ENCODE data around the gene PRKAR2A. TPM values are rescaled to one million over a fixed set of nuclear protein-coding genes. Genes with fewer than 3 reads are reported as not detected.
"Not testable (repeated sequence)": the region's sequence is repeated elsewhere in the genome, so short reads cannot be mapped to it uniquely, and the experiment has no call there.

PRKAR2A gene
- total RNA-seq, 1 donor: 47.4 TPM

DNA sequence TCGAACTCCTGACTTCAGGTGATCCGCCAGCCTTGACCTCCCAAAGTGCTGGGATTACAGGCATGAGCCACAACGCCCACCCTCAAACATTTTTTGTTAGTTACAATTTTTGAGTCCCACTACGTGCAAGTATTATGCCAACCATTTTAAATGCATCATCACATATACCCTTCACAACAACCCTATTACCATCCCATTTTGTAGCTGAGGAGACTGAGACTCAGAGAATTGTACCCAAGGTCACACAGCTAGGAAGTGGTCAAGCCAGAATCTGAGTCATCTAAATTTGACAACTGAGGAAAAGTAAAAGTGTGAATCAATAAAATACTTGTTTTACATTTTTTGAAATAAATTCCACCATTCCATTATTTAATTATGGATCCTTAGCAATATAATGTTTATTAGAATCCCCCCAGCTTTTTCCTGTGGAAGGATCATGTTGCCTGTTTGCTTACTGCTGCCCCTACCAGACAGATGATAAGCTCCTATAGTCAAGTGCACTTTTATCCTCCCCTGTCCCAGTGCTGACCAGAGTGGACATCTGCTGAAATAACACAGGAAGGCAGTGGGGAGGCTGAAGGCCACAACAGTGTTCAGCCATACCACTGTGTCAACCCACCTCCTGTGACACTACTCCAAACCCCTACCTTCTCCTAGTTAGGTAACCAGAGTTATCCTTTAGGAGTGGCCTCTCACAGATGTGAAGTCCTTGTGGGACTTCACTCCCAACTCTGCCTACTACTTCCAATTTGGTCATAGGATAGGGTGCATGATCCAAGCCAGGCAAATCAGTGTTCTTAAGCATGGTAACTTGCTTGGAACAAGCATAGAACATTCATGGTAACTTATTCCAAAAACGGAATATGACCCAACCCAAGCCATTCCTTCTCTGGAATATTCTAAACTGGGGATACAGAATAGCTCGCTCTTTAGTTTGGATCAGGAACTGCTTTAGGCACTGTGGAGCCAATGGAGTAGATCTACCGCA, 28.1 kb downstream of the PRKAR2A start:
- no peaks in the 10 kb centered on the region for H3K36me3 ChIP-seq (ENCODE audit: insufficient read depth, low read length)
- H3K9me3 ChIP-seq (ENCODE audit: low read depth, low read length): no peaks in the 10 kb centered on the region
- no peak overlapping the region for H2AFZ ChIP-seq (ENCODE audit: low read length)
- H3K27ac ChIP-seq (ENCODE audit: low read depth, low read length): no peak overlapping the region
- peaks cover 81% of the 10 kb centered on the region for H3K79me2 ChIP-seq (ENCODE audit: insufficient read depth, low read length)
- peaks cover 13% of the 10 kb centered on the region for H3K4me1 ChIP-seq (ENCODE audit: insufficient read depth, low read length)
- H3K27me3 ChIP-seq (ENCODE audit: insufficient read depth, low read length): no peaks in the 10 kb centered on the region
- no peak overlapping the region for H3K4me3 ChIP-seq (ENCODE audit: insufficient read depth, low read length)
- no peak for DNase-seq (ENCODE audit: insufficient read length, low spot score, missing footprints)
- H4K20me1 ChIP-seq (ENCODE audit: insufficient read depth, low read length): peaks cover 18% of the 10 kb centered on the region
- no peak overlapping the region for H3K4me2 ChIP-seq (ENCODE audit: insufficient read depth, low read length)
- TF ChIP-seq, protein P1, sequence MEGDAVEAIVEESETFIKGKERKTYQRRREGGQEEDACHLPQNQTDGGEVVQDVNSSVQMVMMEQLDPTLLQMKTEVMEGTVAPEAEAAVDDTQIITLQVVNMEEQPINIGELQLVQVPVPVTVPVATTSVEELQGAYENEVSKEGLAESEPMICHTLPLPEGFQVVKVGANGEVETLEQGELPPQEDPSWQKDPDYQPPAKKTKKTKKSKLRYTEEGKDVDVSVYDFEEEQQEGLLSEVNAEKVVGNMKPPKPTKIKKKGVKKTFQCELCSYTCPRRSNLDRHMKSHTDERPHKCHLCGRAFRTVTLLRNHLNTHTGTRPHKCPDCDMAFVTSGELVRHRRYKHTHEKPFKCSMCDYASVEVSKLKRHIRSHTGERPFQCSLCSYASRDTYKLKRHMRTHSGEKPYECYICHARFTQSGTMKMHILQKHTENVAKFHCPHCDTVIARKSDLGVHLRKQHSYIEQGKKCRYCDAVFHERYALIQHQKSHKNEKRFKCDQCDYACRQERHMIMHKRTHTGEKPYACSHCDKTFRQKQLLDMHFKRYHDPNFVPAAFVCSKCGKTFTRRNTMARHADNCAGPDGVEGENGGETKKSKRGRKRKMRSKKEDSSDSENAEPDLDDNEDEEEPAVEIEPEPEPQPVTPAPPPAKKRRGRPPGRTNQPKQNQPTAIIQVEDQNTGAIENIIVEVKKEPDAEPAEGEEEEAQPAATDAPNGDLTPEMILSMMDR (IDR thresholded peaks at IDR 0.05; ENCODE audit: extremely low read depth, low read depth, low read length): no peak

DNA sequence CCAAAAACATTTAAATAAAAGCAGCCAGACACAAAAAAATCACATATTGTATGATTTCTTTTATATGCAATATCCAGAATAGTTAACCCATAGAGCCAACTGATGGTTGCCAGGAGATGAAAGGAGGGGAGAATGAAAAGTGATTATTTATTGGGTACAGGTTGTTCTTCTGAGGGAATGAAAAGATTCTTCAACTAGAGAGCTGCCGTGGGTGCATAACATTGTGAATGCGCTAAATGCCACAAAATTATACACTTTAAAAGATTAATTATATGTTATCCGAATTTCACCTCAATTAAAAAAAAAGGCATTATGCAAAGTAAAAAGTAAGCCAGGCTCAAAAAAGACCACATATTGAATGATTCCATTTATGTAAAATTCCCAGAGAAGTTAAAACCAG, 36.1 kb downstream of the PRKAR2A start:
- H3K4me1 ChIP-seq (ENCODE audit: insufficient read depth, low read length): no peaks in the 10 kb centered on the region
- TF ChIP-seq, protein P1 (IDR thresholded peaks at IDR 0.05; ENCODE audit: extremely low read depth, low read depth, low read length): no peak
- no peak for DNase-seq (ENCODE audit: insufficient read length, low spot score, missing footprints)
- no peak overlapping the region for H2AFZ ChIP-seq (ENCODE audit: low read length)
- peaks cover 6% of the 10 kb centered on the region for H4K20me1 ChIP-seq (ENCODE audit: insufficient read depth, low read length)
- no peak overlapping the region for H3K27ac ChIP-seq (ENCODE audit: low read depth, low read length)
- H3K4me2 ChIP-seq (ENCODE audit: insufficient read depth, low read length): no peak overlapping the region
- H3K36me3 ChIP-seq (ENCODE audit: insufficient read depth, low read length): no peaks in the 10 kb centered on the region
- peaks cover 57% of the 10 kb centered on the region for H3K79me2 ChIP-seq (ENCODE audit: insufficient read depth, low read length)
- no peaks in the 10 kb centered on the region for H3K9me3 ChIP-seq (ENCODE audit: low read depth, low read length)
- H3K4me3 ChIP-seq (ENCODE audit: insufficient read depth, low read length): no peak overlapping the region
- H3K27me3 ChIP-seq (ENCODE audit: insufficient read depth, low read length): no peaks in the 10 kb centered on the region

DNA sequence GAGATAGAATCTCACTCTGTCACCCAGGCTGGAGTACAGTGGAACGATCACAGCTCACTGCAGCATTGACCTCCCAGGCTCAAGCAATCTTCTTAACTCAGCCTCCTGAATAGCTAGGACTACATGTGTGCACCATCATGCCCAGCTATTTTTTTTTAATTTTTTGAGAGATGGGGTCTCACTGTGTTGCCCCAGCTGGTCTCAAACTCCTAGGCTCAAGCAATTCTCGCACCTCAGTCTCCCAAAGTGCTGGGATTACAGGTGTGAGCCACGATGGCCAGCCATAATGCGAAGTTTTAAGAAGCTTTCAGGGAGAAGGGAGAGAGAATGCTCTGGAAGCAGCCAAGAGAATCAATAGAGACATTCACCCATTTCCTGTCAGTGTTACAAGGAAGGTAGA, 42.7 kb downstream of the PRKAR2A start:
- H3K4me3 ChIP-seq (ENCODE audit: insufficient read depth, low read length): no peak overlapping the region
- no peak overlapping the region for H2AFZ ChIP-seq (ENCODE audit: low read length)
- no peak overlapping the region for H3K4me2 ChIP-seq (ENCODE audit: insufficient read depth, low read length)
- H3K4me1 ChIP-seq (ENCODE audit: insufficient read depth, low read length): no peaks in the 10 kb centered on the region
- no peaks in the 10 kb centered on the region for H3K9me3 ChIP-seq (ENCODE audit: low read depth, low read length)
- no peak for DNase-seq (ENCODE audit: insufficient read length, low spot score, missing footprints)
- H3K27ac ChIP-seq (ENCODE audit: low read depth, low read length): no peak overlapping the region
- peaks cover 16% of the 10 kb centered on the region for H3K79me2 ChIP-seq (ENCODE audit: insufficient read depth, low read length)
- TF ChIP-seq, protein P1 (IDR thresholded peaks at IDR 0.05; ENCODE audit: extremely low read depth, low read depth, low read length): no peak
- peaks cover 7% of the 10 kb centered on the region for H4K20me1 ChIP-seq (ENCODE audit: insufficient read depth, low read length)
- H3K27me3 ChIP-seq (ENCODE audit: insufficient read depth, low read length): no peaks in the 10 kb centered on the region
- H3K36me3 ChIP-seq (ENCODE audit: insufficient read depth, low read length): no peaks in the 10 kb centered on the region

DNA sequence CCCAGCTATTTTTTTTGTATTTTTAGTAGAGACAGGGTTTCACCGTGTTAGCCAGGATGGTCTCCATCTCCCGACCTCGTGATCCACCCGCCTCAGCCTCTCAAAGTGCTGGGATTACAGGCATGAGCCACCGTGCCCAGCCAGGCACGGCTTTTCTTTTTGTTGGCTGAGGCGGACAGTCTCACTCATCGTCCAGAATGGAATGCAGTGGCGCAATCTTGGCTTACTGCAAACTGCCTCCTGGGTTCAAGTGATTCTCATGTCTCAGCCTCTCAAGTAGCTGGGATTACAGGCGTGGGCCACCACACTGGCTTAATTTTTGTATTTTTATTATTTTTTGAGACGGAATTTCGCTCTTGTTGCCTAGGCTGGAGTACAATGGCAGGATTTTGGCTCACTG, 46.8 kb downstream of the PRKAR2A start:
- H3K4me1 ChIP-seq (ENCODE audit: insufficient read depth, low read length); H4K20me1 ChIP-seq (ENCODE audit: insufficient read depth, low read length); H3K4me3 ChIP-seq (ENCODE audit: insufficient read depth, low read length); H3K9me3 ChIP-seq (ENCODE audit: low read depth, low read length); H3K27me3 ChIP-seq (ENCODE audit: insufficient read depth, low read length); H3K4me2 ChIP-seq (ENCODE audit: insufficient read depth, low read length); H3K36me3 ChIP-seq (ENCODE audit: insufficient read depth, low read length); H2AFZ ChIP-seq (ENCODE audit: low read length); DNase-seq (ENCODE audit: insufficient read length, low spot score, missing footprints); H3K79me2 ChIP-seq (ENCODE audit: insufficient read depth, low read length); H3K27ac ChIP-seq (ENCODE audit: low read depth, low read length): not testable (repeated sequence)

All from osteoblast (primary cell).